ENCODE results near the gene WDR48.

The WDR48 gene

GRCh38 chr3:39021029-39021428 lies 30.8 kb upstream of the WDR48 start:
- no peak for DNase-seq (ENCODE audit: extremely low read depth, low read depth)
- TF ChIP-seq CTCF (IDR thresholded peaks at IDR 0.05; ENCODE audit: low read depth, low read length), result no peak

- DNase-seq (ENCODE audit: extremely low read depth, low read depth), result no peak
- TF ChIP-seq CTCF (IDR thresholded peaks at IDR 0.05; ENCODE audit: low read depth, low read length), result no peak
Measured at GRCh38 chr3:39021465-39022285, 30.1 kb upstream of the WDR48 start.

GRCh38 chr3:39022286-39022630 lies 29.6 kb upstream of the WDR48 start:
- DNase-seq (ENCODE audit: extremely low read depth, low read depth), result no peak
- no peak for TF ChIP-seq CTCF (IDR thresholded peaks at IDR 0.05; ENCODE audit: low read depth, low read length)

GRCh38 chr3:39024497-39024896 lies 27.3 kb upstream of the WDR48 start:
- TF ChIP-seq CTCF (IDR thresholded peaks at IDR 0.05; ENCODE audit: low read depth, low read length), result no peak
- no peak for DNase-seq (ENCODE audit: extremely low read depth, low read depth)

GRCh38 chr3:39025222-39025970 lies 26.4 kb upstream of the WDR48 start:
- TF ChIP-seq CTCF (IDR thresholded peaks at IDR 0.05; ENCODE audit: low read depth, low read length), result no peak
- DNase-seq (ENCODE audit: extremely low read depth, low read depth), result peak; percentile 22

- no peak for TF ChIP-seq CTCF (IDR thresholded peaks at IDR 0.05; ENCODE audit: low read depth, low read length)
- DNase-seq (ENCODE audit: extremely low read depth, low read depth), result no peak
Measured at GRCh38 chr3:39028546-39028945, 23.3 kb upstream of the WDR48 start.

GRCh38 chr3:39029556-39029955 lies 22.3 kb upstream of the WDR48 start:
- TF ChIP-seq CTCF (IDR thresholded peaks at IDR 0.05; ENCODE audit: low read depth, low read length), result no peak
- no peak for DNase-seq (ENCODE audit: extremely low read depth, low read depth)

Measured in AG09319 (cell line).